Left ventricle myocardium inferior (tissue), 1 donor: ENCODE results near the gene STAU1. TPM values are rescaled to one million over a fixed set of nuclear protein-coding genes. Genes with fewer than 3 reads are reported as not detected.

Experiments
- DNase-seq: peaks from one replicate; pipeline ENCODE4 v3.0.0-alpha.2; 2020
- H3K27ac ChIP-seq: fragments of 200-600 bp; replicated peaks from 2 replicates; pipeline ENCODE4 v1.8.0; 2021
- H3K27me3 ChIP-seq: fragments of 200-600 bp; 2 replicates; pipeline ENCODE4 v1.8.0; 2021; ENCODE audit warnings: low read depth
- H3K36me3 ChIP-seq: fragments of 200-600 bp; 2 replicates; pipeline ENCODE4 v1.8.0; 2021
- H3K4me1 ChIP-seq: fragments of 200-600 bp; 2 replicates; pipeline ENCODE4 v1.8.0; 2021
- H3K4me3 ChIP-seq: fragments of 200-600 bp; 2 replicates; pipeline ENCODE4 v1.8.0; 2021; ENCODE audit warnings: mild to moderate bottlenecking, moderate library complexity
- H3K9me3 ChIP-seq: fragments of 200-600 bp; replicated peaks from 2 replicates; pipeline ENCODE4 v1.8.0; 2021
- CTCF ChIP-seq: fragments of 200-600 bp; IDR thresholded peaks from 2 replicates; pipeline ENCODE4 v1.8.0; 2021; ENCODE audit warnings: antibody characterized with exemption, mild to moderate bottlenecking, borderline replicate concordance
- intact Hi-C: fragments of 100-400 bp; cut with micrococcal nuclease; formaldehyde crosslinking; loops from one replicate; pipeline ENCODE4 v1.11.0; 2022
- total RNA-seq: library from RNA; stranded (reverse); fragmentation: NEBNext Ultra II Directional; extraction: Animal tissue kit (Norgen Biotek cat#: 25700); gene quantifications from one replicate; pipeline ENCODE4 v1.2.1, GENCODE V29; 2021
- donor health status: DM: no; HTN: yes; CAD: no; lungs with severe emphysema.

STAU1 gene
- total RNA-seq, 1 donor from 2014 or later = 63.4 TPM

DNA sequence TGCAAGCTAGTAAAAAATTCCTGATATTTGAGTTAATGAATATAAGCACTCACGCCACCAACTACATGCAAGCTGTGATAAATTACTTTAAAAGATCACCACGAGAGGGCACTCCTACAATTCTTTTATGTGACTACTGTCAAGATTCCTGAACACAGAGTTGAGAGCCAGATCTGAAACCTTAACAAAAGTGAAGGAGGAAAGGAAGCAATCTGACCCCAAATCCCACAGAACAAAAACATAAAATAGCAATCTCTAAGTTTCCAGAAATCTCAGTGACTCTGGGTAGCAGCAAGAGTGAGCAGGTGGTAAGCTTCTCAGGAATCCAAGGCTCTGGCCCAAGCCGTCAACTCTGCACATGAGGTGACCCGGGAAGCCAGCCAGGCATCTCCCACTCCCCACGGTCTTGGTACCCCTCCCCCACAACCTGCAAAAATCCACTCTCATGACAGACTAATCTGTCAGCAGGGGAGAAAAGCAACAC, 55.1 kb downstream of the STAU1 start:
- intact Hi-C loops = loop anchor here (2.0 kb wide), 1 partner anchor 84 kb away; no protein-coding TSS in a partner anchor
- Histone ChIP-seq H3K27ac (no peak overlapping the region), H3K36me3 (peaks cover 33% of the 10 kb centered on the region)

GRCh38 chr20:49123982-49124381, 64.2 kb downstream of the STAU1 start:
- DNase-seq = no peak
- Histone ChIP-seq H3K27me3 (no peaks in the 10 kb centered on the region), H3K4me1 (peaks cover 3% of the 10 kb centered on the region), H3K9me3 (no peaks in the 10 kb centered on the region), H3K4me3 (no peak overlapping the region), H3K27ac (no peak overlapping the region), H3K36me3 (peaks cover 68% of the 10 kb centered on the region)
- no peak for TF ChIP-seq CTCF
- intact Hi-C loops = no loop called here

More for the DNA sequence above, 55.1 kb downstream of the STAU1 start:
- H3K4me1 ChIP-seq = peaks cover 6% of the 10 kb centered on the region
- H3K4me3 ChIP-seq = no peak overlapping the region
- H3K9me3 ChIP-seq = no peaks in the 10 kb centered on the region
- no peak for DNase-seq
- no peaks in the 10 kb centered on the region for H3K27me3 ChIP-seq
- TF ChIP-seq CTCF = peak; percentile 69

DNA sequence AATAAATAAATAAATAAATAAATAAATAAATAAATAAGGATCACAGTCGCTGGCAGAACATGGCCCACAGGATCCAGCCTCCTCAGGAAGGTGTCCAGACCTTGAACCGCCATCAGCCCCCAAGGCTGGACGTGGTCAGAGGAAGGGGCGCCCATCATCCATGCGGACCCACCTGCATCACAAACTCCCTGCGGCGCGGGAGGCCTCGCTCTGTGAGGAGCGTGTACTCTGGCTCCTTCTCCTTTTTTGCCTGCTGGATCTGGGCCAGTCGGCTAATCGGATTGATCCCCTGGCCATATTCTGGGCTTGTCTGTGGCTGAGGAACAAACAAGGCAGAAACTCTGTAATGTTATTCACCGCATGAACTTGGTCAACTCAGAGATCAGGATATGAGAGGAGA, 65.2 kb downstream of the STAU1 start:
- intact Hi-C loops = no loop called here
- peaks cover 77% of the 10 kb centered on the region for H3K36me3 ChIP-seq
- no peak for DNase-seq
- H3K27me3 ChIP-seq = no peaks in the 10 kb centered on the region
- H3K9me3 ChIP-seq = no peaks in the 10 kb centered on the region
- H3K27ac ChIP-seq = no peak overlapping the region
- no peak overlapping the region for H3K4me3 ChIP-seq
- no peak for TF ChIP-seq CTCF
- peaks cover 3% of the 10 kb centered on the region for H3K4me1 ChIP-seq

DNA sequence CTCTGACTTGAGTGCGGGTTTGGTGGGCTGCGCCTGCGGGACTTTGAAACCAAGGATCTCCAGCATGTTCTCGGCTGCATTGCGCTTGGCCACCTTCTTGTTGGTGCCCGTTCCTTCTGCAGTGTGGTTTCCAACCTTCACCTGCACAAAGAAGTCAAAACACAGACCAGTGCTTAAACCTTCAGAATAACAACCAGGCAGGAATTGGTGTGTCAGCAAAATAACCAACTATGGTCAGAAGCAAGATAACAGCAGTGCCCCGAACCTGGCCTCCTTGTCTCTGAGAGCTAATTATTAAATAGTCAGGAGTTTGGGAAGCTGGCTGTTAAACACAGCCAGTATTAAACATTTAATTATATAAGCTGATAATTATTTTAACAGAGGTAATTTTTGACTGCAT, 68.1 kb downstream of the STAU1 start:
- no peak for DNase-seq
- Histone ChIP-seq H3K36me3 (peaks cover 95% of the 10 kb centered on the region), H3K4me1 (peaks cover 3% of the 10 kb centered on the region), H3K9me3 (no peaks in the 10 kb centered on the region), H3K27ac (no peak overlapping the region), H3K4me3 (no peak overlapping the region), H3K27me3 (no peaks in the 10 kb centered on the region)
- TF ChIP-seq CTCF = no peak
- intact Hi-C loops = no loop called here

GRCh38 chr20:49118307-49118706, 69.8 kb downstream of the STAU1 start:
- no peaks in the 10 kb centered on the region for H3K9me3 ChIP-seq
- H3K4me3 ChIP-seq = no peak overlapping the region
- no peak for TF ChIP-seq CTCF
- peaks cover 3% of the 10 kb centered on the region for H3K4me1 ChIP-seq
- no peaks in the 10 kb centered on the region for H3K27me3 ChIP-seq
- intact Hi-C loops = no loop called here
- H3K36me3 ChIP-seq = peaks cover 99% of the 10 kb centered on the region
- H3K27ac ChIP-seq = no peak overlapping the region
- DNase-seq = no peak
